ENCODE results near the gene LCN10.
"Not testable (repeated sequence)": the region's sequence is repeated elsewhere in the genome, so short reads cannot be mapped to it uniquely, and the experiment has no call there.

- TF ChIP-seq NFRKB, ARNT, TARDBP (IDR thresholded peaks at IDR 0.05): not testable (repeated sequence)
Observed at GRCh38 chr9:136711219-136711648, 31.5 kb downstream of the LCN10 start.

Measured in HEK293T (cell line).